ENCODE data around the gene CFAP65.

CFAP65 gene

GRCh38 chr2:218975060-218975777 lies 66.1 kb downstream of the CFAP65 start:
- no peak for DNase-seq (ENCODE audit: low read depth in 2 of 2)

GRCh38 chr2:218970894-218971293 lies 70.4 kb downstream of the CFAP65 start:
- no peak for DNase-seq (ENCODE audit: low read depth in 2 of 2)

- DNase-seq (ENCODE audit: low read depth in 2 of 2), result no peak
Observed at GRCh38 chr2:218964041-218964771, 77.1 kb downstream of the CFAP65 start.

- no peak for DNase-seq (ENCODE audit: low read depth in 2 of 2)
Observed at GRCh38 chr2:218963601-218964000, 77.7 kb downstream of the CFAP65 start.

- DNase-seq (ENCODE audit: low read depth in 2 of 2), result no peak
Observed at GRCh38 chr2:218962859-218963492, 78.3 kb downstream of the CFAP65 start.

GRCh38 chr2:218961651-218962570 lies 79.4 kb downstream of the CFAP65 start:
- DNase-seq (ENCODE audit: low read depth in 2 of 2), result no peak

GRCh38 chr2:218961229-218961628 lies 80.1 kb downstream of the CFAP65 start:
- no peak for DNase-seq (ENCODE audit: low read depth in 2 of 2)

- DNase-seq (ENCODE audit: low read depth in 2 of 2), result no peak
Observed at GRCh38 chr2:218960309-218961165, 80.8 kb downstream of the CFAP65 start.

GRCh38 chr2:218959761-218960308 lies 81.5 kb downstream of the CFAP65 start:
- DNase-seq (ENCODE audit: low read depth in 2 of 2), result no peak

- DNase-seq (ENCODE audit: low read depth in 2 of 2), result peak; percentile 65 to 78
Observed at GRCh38 chr2:218959141-218959731, 82.1 kb downstream of the CFAP65 start, which contains the start of gene CDK5R2. TSS of gene CDK5R2 (plus strand) at chr2:218959666. CDS start at chr2:218959821, 155 bp downstream.

GRCh38 chr2:218958276-218958675 lies 83.0 kb downstream of the CFAP65 start:
- no peak for DNase-seq (ENCODE audit: low read depth in 2 of 2)

GRCh38 chr2:218957671-218958070 lies 83.6 kb downstream of the CFAP65 start:
- DNase-seq (ENCODE audit: low read depth in 2 of 2), result no peak

- DNase-seq (ENCODE audit: low read depth in 2 of 2), result no peak
Observed at GRCh38 chr2:218956039-218956438, 85.3 kb downstream of the CFAP65 start.

GRCh38 chr2:218954541-218955300 lies 86.6 kb downstream of the CFAP65 start:
- no peak for DNase-seq (ENCODE audit: low read depth in 2 of 2)

- DNase-seq (ENCODE audit: low read depth in 2 of 2), result no peak
Observed at GRCh38 chr2:218953366-218953954, 87.9 kb downstream of the CFAP65 start.
